Endometrial microvascular endothelial cells (primary cell): ENCODE measurements around the gene TEX48. TPM values are rescaled to one million over a fixed set of nuclear protein-coding genes. Genes with fewer than 3 reads are reported as not detected.

Experiments
- in situ Hi-C: cut with HindIII; loops from 2 replicates; pipeline ENCODE4 v1.10.0; 2017; ENCODE audit warnings: low sequenced_read_pairs, low pct_unique_long_range_greater_than_20kb; ENCODE audit errors: inconsistent ontology term
- total RNA-seq: library from RNA; depleted of rRNA; stranded (reverse); fragments of >200 nt; gene quantifications from one replicate; pipeline ENCODE4 v1.2.3, GENCODE V29; 2015; ENCODE audit errors: inconsistent ontology term

Gene TEX48
- total RNA-seq, 1 donor from 2014 or later = not detected

GRCh38 chr9:114695948-114696347 is 14.0 kb upstream of the TEX48 start:
- in situ Hi-C loops = no loop called here

DNA sequence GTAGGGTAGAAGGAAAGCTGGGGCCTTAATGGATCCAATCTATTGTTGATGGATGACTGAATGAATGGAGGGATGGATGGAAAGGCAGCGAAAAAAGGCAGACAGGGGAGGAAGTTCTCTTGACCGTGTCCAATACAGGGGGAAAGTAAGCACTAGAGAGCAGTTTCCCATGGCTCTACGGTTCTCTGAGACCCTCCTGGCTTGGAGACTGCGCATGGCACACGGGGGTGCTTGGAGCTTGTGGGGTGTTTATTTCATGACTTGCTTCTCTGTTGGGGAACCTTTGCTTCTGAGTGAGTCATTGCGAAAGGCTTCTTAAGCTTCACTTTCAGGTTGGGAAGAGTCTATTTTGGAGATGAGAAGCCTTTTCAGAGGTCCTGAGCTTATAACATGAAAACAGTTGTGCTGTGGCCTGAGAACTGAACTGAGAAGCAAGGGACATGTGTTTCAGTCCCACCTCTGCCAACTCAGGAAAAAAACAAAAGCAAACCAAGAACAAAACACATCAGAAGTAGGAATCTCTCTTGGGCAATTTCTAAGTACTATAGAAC is 12.8 kb upstream of the TEX48 start:
- in situ Hi-C loops = no loop called here

GRCh38 chr9:114694146-114694545 is 12.2 kb upstream of the TEX48 start:
- in situ Hi-C loops = no loop called here

GRCh38 chr9:114693248-114693855 is 11.4 kb upstream of the TEX48 start:
- in situ Hi-C loops = no loop called here

DNA sequence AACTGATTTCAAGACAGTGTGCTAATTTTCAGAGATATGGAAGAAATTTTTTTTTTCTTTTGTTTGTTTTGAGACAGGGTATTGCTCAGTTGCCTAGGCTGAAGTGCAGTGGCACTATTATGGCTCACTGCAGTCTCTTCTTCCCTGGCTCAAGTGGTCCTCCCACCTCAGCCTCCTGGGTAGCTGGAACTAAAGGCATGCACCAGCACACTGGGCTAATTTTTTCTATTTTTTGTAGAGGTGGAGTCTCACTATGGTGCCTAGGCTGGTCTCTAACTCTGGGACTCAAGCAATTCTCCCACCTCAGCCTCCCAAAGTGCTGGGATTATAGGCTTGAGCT is 9.9 kb upstream of the TEX48 start:
- in situ Hi-C loops = no loop called here

- in situ Hi-C loops = no loop called here
These were observed 9.3 kb upstream of the TEX48 start for GRCh38 chr9:114691046-114691955.

GRCh38 chr9:114690308-114690707 is 8.3 kb upstream of the TEX48 start:
- in situ Hi-C loops = no loop called here

DNA sequence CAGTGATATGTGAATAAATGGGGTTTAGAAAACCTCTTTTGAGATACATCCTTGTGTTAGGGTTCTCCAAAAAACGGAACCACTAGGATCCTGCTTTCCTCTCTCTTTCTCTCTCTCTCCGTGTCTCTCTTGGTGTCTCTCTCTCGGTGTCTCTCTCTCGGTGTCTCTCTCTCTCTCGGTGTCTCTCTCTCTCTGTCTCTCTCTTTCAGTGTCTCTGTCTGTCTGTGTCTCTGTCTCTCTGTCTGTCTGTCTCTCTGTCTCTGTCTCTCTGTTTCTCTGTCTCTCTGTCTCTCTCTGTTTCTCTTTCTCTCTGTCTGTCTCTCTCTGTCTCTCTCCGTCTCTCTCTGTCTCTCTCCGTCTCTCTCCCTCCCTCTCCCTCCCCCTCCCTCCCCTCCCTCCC is 7.8 kb upstream of the TEX48 start:
- in situ Hi-C loops = no loop called here

GRCh38 chr9:114688909-114689610 is 7.1 kb upstream of the TEX48 start:
- in situ Hi-C loops = no loop called here

- in situ Hi-C loops = no loop called here
These were observed 6.4 kb upstream of the TEX48 start for GRCh38 chr9:114688379-114688778.

DNA sequence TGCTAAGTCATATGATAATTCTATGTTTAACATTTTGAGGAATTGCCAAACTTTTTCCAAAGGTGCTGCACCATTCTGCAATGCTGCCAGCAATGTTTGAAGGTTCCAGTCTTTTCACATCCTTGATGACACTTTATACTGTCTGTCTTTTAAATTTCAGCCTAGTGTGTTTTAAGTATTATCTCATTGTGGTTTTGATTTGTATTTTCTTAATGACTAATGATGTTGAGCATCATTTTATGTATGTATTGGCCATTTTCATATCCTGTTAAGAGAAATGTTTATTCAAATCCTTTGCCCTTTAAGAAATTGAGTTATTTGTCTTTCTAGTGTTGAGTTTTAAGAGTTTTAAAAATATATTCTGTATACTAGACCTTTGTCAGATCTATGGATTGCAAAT is 5.0 kb upstream of the TEX48 start:
- in situ Hi-C loops = no loop called here

- in situ Hi-C loops = no loop called here
These were observed 4.0 kb upstream of the TEX48 start for GRCh38 chr9:114685951-114686350.

DNA sequence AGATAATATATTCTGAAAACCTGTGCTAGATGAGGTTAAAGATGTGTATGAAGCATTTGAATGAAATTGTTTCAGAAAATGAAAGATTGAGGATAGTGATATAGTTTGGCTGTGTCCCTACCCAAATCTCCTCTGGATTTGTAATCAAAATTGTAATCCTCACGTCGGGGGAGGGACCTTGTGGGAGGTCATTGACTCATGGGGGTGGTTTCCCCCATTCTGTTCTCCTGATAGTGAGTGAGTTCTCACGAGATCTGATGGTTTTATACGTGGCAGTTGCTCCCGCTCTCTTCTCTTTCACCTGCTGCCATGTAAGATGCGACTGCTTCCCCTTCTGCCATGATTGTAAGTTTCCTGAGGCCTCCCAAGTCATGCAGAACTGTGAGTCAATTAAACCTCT is 2.0 kb upstream of the TEX48 start:
- in situ Hi-C loops = no loop called here

DNA sequence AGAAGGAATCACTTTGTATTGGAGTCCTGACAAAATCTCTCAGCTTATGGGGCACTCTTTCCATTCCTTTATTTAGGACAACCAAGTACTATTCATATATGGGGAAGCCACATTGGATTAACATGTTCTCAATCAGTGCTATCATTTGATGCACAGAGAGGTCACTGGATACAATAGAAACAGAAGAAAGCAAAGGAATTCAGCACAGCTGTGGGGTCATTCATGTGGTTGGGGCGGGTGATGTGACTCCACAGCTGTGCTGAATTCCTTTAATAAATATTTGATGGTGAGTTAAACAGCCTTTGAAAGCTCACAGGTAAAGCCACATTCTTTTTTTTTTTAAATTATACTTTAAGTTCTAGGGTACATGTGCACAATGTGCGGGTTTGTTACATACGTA is 854 bp upstream of the TEX48 start:
- in situ Hi-C loops = no loop called here

DNA sequence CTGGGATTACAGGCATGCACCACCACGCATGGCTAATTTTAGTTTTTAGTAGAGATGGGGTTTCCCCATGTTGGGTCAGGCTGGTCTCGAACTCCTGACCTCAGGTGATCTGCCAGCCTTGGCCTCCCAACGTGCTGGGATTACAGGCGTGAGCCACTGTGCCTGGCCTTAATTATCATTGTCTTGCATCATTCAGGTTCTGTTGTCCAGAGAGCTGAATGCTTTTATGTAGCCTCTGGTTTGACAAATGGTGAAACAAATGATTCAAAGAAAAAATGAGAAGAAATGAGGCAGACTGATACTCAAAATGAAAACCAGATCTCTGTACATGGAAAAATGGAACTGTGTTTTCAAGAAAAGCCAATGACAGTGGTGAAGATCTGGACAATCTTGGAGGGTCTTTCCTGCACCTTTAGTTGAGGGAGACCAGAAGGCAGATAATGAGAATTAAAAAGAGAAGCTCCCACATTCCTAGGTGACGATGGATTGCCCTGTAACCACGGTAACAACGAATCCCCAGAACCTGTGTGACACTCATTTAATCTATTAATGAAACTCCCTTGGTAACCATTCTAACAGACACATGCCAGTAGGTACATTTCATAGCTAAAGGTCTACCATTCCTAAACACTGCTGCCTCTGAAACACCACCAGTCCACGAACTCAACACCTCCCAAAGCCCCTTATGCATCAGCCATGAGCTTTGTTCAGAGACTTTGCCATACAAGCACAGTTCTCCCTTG is 1.6 kb downstream of the TEX48 start:
- in situ Hi-C loops = no loop called here

- in situ Hi-C loops = no loop called here
These were observed 3.2 kb downstream of the TEX48 start for GRCh38 chr9:114678795-114679194.

DNA sequence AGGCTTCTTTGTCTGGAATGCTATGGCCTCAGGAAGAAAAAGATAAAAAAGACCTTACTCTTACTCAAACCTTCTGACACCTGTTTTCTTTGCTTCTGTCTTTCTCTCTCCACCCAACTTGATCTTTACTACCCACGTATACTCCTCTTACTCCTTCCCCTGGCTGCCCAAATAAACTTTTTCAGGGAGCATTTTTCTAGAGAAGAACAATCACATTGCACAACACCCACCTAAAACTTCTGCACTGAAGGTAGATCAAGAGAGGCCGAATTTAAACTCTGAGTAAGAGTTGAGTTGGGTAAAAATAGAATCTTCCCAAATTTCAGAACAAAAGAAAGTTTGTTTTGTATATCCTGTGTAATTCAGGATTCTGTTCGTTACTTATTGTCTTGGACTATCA is 3.9 kb downstream of the TEX48 start:
- in situ Hi-C loops = no loop called here

DNA sequence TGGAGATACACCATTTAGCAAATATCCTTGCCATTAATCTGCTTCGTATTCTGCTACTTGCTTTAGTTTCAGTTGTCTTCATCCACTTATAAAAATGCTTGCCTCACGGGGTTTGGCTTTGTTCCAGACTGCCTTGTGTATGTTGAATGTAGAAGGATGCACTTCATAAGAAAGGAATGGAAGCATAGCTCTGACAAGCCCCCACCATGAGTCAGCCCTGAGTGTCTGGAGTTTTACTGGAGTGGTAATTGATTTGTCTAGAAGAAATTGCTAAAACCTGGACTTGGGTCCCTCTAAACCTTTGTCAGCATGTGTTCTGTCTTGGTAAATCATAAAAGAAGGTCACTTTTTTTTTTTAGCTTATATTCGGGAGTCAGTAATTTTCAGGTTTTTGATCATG is 4.6 kb downstream of the TEX48 start:
- in situ Hi-C loops = no loop called here

GRCh38 chr9:114676901-114677300 is 5.1 kb downstream of the TEX48 start:
- in situ Hi-C loops = no loop called here
